HG02678 (cell line): Measurements from ENCODE around the gene AP1B1.

Experiments
- ATAC-seq: cut with Tn5 transposase; IDR thresholded peaks from one replicate; pipeline ENCODE4 v1.9.1; 2021; ENCODE audit warnings: mild to moderate bottlenecking, moderate library complexity; ENCODE audit not compliant: unreplicated experiment

AP1B1 gene

DNA sequence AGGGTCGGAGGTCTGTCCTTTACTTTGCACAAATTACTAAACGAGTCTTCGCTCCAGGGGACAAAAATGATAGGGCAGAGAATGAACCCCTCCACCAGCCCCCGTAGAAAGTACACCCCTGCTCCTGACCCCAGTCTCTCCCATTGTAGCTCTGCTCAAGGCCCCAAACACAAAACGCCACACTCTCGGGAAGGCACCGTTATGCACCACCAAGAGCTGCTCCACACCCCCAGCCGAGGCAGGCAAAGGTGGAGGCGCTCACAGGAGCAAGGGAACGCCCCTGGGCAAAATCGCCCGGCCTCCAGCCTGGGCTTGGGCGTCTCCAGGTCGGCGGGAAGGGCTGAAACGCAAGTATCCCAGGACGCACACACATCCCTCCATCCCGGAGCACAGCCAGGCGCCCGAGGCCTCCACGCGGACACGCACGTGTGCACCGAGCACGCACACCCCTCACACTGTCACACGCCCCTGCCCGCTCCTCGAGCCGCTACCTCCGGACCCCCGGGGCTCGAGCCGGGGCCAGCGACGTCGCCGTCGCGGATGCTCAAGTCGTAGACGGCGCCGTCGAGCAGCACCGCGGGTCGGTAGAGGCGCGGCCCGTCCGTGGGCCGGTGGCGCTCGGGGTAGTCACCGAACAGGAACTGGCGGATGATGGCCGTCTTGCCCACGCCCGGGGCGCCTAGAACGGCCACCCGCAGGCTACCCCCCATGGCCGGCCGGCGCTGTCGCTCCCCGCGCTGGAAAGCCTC is 73.7 kb downstream of the AP1B1 start:
- ATAC-seq: no peak

DNA sequence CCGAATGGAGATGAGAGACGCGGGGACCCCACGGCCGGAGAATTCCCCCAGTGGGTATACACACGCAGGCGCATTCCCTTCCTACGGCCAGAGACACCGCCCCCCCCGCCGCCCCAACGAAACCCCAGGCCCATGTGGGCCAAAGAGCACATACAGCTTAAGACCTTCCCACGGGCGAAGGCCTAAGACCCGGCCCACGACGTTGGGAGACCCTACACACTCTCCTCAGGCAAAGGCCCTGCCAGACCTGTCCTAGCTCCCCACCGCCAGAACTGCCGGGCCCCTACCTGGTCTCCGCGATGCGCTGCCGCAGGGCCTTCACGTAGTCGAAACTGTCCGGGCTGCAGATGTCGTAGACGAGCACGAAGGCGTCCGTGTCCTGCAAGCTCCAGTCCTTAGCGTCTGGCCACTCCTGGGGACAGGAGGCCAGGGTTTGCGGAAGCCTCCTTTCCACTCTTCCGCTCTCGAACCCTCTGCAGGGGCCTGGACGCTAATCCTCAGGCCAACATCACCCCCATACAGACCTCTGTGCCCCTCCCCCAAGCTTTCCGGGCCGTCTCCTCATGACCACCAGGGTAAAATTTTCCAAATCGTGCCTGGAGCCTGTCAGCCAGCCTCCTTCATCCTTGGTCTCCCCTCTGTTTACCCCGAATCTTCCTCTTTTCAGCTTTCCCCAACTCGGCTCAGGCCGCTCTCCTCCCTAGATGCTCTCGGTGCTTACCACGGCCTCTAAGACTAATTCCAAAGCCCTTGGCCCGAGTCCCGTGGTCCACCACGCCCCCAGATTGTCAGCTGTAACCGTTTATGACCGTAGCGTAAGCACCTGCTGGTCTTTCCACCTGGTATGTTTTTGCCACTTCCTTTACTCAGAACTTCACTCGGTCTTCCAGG is 74.5 kb downstream of the AP1B1 start:
- ATAC-seq: no peak

DNA sequence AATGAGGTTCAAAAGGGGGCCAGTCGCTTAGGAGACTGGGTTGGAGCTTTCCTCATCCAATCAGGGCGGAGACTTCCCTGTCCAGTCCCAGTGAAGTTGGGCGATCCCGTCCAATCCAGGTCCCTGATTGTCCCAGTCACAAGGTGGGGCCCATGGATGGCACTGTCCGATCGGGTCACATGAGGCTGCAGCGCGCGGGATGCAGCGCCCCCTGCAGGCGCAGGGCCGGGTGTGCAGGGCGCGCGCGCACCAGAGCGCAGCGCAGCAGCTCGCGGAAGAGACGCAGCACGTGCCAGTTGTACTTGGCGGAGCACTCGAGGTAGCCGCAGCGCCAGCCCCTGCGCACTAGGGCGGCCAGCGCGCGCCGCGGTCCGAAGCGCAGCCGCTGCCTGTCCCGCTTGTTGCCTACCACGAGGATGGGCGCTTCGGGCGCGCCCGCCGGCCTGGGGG is 75.2 kb downstream of the AP1B1 start:
- no peak for ATAC-seq

DNA sequence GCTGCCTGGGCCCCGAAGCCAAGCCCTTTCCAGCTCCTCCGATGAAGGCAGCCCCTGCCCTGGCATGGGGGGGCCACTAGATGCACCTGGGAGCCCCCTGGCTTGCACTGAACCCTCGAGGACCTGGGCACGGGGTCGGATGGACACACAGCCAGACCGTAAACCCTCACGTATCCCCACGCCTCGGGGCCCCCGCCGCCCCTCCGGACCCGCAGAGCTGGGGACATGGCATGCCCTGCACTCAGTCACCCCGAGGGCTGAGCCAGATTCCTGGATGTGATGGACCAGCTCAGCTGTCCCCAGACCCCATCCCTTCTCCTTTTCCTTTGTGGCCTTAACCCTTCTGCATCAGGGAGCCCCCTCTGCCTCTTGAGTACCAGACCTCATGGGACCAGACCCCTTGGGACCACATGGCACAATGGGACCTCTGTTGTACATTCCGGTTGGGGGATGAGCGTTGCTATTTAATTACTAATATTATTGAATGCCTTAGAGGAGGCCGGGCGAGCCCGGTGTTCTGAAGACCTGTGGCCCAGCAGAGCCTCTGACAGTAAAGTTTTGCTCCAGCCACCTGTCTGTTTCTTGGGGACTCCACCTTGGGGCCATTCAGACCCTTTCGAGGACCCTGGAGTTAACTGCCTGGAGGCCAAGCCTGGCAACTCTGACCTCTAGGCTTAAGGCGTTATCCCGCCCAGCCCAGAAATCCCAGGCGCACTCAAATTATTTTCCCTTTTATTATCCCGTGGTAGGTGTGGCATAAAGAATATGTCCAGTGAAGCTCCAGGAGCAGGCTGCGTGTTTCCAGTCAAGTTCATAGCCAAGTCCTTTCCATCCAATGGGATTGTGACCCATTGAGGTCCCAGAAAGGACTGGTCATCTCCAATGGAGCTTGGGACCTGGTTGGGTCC is 75.9 kb downstream of the AP1B1 start:
- no peak for ATAC-seq

DNA sequence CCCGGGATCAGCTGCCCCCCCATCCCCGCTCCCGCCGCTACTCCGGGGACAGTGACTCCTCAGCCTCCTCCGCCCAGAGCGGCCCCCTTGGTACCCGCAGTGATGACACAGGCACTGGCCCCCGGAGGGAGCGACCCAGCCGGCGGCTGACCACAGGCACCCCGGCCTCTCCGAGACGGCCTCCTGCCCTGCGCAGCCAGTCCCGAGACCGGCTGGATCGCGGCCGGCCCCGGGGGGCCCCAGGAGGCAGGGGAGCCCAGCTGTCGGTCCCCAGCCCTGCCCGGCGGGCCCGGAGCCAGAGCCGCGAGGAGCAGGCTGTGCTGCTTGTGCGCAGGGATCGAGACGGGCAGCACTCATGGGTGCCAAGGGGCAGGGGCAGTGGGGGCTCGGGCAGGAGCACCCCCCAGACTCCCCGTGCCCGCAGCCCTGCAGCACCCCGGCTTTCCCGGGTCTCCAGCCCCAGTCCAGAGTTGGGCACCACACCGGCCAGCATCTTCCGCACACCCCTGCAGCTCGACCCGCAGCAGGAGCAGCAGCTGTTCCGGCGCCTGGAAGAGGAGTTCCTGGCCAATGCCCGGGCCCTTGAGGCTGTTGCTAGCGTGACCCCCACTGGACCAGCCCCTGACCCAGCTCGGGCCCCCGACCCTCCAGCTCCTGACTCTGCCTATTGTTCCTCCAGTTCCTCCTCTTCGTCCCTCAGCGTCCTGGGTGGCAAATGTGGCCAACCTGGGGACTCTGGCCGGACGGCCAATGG is 76.7 kb downstream of the AP1B1 start:
- ATAC-seq: no peak

DNA sequence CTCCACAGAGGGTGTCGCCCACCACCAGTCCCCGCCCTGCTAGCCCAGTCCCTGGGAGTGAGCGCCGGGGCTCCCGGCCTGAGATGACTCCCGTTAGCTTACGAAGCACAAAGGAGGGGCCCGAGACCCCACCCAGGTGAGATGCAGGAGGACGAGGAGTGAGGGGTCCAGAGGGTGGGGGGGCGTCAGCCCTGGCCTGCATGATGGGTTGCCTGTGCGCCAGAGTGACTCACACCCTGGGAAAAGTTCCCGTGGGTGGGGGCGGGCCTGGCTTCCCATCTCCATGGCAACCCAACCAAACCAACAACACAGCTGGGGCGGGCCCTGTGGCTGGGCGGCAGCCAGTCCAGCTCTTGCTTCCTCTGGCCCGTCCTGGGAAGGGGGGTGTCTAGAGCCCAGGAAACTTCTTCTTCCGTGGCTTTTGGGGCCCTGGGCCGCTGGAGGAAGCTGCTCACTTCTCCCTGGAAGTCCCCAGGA is 77.5 kb downstream of the AP1B1 start:
- ATAC-seq: no peak

DNA sequence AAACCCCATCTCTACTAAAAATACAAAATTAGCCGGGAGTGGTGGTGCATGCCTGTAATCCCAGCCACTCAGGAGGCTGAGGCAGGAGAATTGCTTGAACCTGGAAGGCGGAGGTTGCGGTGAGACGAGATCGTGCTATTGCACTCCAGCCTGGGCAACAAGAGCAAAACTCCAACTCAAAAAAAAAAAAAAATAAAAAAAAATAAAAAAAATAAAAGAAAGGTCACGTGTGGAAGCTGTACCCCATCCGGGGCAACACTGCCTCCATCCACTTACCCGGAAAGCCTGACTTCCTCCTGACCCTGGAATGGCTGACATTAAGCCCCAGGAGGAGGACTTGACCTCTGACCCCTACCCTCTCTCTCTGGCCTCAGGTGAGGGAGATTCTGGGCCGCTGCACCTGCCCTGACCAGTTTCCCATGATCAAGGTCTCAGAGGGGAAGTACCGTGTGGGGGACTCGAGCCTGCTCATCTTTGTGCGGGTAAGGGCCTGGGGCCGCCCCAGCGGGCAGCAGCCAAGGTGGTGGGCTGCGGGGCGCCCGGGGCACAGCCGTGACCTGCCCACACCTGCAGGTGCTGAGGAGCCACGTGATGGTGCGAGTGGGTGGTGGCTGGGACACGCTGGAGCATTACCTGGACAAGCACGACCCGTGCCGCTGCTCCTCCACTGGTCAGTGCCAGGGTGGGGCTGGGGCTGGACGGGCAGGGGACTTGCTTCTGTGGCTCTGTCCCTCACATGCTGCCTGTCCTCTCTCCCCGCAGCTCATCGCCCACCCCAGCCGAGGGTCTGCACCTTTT is 78.1 kb downstream of the AP1B1 start:
- no peak for ATAC-seq

DNA sequence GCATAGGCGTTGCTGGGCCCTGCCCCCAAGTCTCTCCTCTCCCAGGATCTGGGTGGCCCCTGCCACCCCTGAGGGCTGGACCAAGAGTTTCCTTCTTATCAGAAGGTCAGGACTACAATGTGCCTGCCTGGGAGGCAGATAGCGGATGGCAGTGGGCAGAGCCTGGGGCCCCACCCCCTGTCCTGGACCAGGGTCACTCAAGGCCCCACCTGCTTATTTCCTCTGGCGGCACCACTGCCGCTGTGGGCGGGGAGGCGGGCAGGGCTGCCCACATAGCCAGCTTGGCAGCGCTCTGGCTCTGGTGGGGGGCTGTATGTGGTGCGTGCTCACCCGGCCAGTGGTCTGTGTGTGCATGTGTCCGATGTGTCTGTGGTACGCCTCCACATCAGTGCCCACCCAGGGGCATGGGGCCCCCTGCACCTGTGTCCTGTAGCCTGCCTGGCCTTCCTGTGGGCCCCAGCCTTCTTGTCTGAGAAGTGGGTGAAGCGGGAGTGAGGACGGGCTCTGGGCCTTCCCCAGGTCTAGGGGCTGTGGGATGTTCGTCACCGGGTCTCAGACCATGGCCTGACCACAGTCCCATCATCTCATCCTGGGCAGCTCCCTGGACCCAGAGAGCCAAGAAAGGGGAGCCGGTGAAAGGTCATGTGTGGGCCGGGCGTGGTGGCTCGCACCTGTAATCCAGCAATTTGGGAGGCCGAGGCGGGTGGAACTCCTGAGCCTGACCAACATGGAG is 78.9 kb downstream of the AP1B1 start:
- no peak for ATAC-seq

DNA sequence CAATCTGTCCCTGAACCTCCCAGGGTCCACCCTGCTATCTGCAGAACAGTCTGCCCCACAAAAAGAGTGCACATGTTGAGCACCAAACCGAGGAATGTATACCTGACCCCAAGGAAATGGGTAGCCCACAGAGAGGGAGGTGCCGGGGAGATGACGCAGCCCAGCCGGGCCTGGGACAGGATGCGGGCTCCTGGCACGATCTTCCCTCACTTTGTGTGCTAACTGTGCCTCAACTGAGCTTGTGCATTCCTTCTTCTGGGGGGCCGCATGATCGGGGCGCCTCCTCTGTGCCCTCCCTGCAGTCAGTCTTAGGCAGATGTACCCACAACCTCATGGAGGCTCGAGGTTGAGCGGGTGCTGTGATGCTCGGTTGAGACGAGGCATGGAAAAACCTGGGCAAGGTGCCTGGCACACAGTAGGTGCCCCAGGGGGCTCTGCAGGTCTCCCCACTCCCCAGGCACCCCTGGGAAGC is 79.5 kb downstream of the AP1B1 start:
- ATAC-seq: no peak

DNA sequence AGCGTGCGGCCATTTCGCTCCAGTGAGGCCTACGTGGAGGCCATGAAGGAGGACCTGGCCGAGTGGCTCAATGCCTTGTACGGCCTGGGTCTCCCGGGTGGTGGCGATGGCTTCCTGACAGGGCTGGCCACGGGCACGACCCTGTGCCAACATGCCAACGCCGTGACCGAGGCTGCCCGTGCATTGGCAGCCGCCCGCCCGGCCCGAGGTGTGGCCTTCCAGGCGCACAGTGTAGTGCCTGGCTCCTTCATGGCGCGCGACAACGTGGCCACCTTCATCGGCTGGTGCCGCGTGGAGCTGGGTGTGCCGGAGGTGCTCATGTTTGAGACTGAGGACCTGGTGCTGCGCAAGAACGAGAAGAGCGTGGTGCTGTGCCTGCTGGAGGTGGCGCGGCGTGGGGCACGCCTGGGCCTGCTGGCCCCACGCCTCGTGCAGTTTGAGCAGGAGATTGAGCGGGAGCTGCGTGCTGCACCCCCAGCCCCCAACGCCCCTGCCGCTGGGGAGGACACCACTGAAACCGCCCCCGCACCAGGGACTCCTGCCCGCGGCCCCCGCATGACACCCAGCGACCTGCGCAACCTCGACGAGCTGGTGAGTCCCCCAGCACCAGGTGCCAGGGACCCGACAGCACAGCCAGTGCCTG is 80.1 kb downstream of the AP1B1 start:
- ATAC-seq: no peak

DNA sequence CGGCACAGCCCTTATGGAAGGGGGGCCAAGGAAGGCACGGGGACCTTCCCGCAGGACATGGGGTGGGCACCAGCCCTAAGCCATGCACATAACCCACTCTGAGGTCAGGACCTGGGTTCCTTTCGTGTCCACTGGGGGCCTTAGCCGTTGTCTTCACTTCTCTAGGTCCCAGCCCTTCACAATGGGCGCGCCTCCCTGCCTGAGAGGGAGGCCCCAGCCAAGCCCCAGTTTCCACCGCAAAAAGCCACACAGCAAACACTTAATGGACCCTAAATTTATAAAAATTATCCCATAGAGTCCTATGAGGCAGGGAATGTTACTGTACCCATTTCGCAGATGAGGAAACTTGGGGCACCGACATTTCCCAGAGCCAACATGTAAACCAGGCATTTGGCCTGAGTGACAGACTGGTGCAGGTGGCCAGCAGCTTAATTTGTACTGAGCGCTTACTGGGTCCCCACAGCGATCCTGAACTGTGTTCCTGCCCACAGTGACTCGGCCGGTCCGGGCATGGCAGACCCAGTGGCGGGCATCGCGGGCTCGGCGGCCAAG is 80.7 kb downstream of the AP1B1 start:
- no peak for ATAC-seq

DNA sequence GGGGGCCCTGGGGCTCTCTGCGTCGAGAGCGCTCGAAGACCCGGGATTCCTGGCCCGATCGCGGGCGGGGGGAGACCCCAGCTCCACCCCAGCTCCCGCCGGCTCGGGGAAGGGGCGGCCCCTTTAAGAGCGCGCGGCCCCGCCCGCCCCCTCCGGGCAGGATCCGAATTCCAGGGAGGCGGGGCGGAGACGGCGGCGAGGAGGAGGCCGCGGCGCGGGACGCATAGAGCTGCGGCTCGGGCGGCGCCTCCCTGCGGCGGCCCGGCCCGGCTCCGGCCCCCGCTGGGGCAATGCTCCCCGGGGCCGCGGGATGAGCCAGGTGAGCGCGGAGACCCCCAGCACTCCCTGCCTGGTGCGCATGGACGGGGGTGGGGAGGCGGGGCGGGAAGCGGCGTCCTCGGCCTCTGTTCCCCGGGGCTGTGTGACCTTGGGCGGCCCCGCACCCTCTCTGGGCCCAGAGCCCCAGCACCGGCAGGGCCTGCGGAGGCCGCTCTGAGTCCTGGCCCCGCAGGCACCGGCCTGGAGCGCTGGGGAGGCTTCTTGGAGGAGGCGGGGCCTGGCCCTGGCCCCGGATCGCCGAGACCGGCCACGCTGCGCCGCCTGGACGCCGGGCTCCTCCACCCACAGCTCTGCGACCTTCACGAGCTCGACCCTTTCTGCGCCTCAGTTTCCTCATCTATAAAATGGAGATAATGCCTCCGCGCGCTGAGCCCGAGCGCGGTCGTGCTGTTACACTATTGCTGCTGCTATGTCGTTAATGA is 81.4 kb downstream of the AP1B1 start:
- ATAC-seq: no peak

DNA sequence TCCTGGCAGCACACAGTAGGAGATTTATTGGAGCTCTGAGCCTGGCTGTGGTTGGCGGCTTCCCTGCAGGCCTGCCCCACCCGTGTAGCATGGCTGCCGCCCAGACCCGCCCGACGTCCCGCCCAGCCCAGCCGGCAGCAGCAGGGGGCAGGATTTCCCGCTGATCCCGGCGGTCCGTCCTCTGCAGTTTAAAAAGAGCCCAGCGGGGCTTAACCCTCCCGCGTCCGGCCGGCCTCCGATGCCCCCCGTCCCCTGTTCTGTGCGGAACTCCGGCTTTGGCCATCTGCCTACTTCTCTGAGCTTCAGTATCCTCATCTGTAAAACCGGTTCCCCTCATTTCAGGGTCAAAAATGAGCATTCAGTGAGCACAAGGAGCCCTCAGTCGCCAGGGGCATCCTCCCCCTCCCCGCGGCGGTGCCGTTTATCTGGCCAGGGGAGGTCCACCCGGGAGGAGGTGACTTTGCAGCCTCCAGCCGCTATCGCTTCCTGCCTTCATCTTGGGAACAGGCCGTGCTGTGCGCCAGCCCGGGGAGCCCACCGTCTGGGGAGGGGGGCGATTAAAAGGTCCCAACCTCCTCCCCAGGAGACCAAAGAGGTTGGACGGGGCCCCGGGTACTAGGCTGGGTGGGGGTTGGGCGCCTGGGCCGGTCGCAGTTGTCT is 82.1 kb downstream of the AP1B1 start, which contains the start of gene GAS2L1:
TSS of gene GAS2L1 (plus strand) at position 476 of the 660 bp plus-strand sequence. CDS start 1,456 bp downstream, outside the sequence.
- no peak for ATAC-seq

DNA sequence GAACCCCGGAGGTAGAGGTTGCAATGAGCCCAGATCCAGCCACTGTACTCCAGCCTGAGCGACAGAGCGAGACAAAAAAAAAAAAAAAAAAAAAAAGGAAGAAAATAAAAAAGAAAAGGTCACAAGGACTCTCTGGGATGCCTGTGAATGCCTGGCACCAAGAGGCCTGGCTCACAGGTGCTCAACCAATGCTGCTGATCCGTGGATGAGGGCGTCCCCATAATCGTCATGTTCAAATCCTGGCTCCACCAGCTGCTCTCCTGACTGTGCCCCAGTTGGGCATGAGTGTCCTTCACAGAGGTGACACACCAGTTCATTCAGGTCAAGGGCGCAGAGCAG is 82.6 kb downstream of the AP1B1 start:
- ATAC-seq: no peak

DNA sequence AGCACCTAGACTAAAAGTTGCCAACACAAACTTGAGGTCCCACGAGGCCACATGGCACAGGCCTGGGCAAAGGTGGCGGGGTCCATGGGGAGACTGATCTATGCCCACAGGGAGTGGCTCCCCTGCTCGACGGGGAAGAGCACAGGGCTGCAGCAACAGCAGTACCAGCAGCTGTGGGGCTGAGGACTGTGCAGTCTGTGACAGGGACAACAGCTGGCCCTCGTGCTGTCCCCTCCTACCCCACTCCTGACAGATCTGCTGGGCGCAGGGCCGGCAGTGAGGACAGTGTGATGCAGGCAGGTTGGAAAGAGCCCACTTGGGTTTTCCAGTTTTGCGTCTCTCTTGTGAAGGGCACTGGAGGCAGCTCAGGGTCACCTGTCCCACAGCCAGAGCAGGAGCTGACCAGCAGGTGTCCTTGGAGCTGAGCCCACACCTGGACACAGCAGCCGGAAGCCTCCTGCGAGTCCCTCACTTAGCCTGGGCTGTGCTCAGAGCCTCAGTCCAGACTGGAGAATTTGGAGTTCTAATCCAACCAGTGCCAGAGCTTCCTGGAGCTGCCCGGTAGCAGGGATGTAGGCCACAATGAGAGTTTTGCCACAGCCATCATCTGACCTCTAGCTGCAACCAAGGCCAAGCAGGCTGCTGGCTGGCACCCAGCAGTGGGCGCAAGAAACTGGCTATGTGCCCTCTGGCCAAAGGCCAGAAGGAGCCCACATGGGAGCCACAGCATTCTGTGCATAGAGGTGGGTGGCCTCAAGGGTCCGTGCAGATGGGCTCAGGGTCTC is 85.5 kb downstream of the AP1B1 start:
- no peak for ATAC-seq

DNA sequence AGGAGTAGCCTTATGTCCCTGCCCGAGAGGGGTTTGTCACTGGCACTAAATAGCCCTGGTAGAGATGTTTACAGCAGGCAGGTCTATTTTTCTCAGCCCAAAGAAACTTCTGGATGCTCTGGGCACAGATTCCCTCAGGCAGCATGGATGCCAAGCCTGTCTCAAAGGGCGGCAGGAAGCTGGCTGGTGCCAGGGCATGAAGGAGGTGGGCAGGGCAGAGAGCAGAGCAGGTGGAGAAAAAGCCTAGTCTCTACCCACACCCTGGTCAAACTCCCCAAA is 86.0 kb downstream of the AP1B1 start:
- no peak for ATAC-seq
